Esophagus squamous epithelium (tissue), 4 donors: ENCODE results near the gene MCHR1.

Experiments
- POLR2A ChIP-seq, 4 donors: fragments of 450-650 bp; IDR thresholded peaks; one replicate each; pipeline ENCODE4 v1.6.1; 2017; ENCODE audit warnings: antibody characterized with exemption in 4 of 4, mild to moderate bottlenecking in 4 of 4, moderate library complexity in 3 of 4
- TF ChIP-seq, protein P1 (sequence below), 6 experiments: fragments of 450-650 bp in 4 of 6; fragments of 200-600 bp in 2 of 6; sonication (generic) in 2 of 6; IDR thresholded peaks; one replicate each; pipeline ENCODE4 v1.5.1; 2016 to 2019; ENCODE audit warnings: antibody characterized with exemption in 6 of 6, mild to moderate bottlenecking in 4 of 6, moderate library complexity in 4 of 6

DNA sequence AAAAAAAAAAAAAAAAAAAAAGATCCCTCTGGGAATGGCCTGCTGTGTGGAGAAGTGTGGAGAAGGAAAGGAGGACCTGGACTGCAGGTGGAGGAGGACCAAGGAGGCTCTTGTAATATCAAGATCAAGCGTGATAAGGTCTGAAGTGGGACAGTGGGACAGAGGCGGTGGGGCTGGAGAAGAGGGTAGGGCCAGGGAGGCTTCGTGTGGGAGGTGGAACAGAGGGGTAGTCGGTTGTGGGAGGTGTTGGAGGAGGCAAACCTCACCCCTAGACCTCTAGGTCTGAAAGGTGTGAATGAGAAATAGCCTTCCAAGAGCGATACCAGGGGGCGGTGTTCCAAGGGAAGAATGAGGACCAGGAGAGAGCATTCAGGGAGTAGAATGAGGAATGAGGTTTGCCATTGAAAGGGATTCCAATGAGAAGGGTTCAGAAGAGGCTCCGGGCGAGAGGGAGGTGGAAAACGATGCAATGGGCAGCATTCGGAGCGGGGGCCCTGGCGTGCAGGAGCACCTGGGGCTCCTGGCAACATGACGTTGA lies 44.2 kb downstream of the MCHR1 start:
- TF ChIP-seq, protein P1, sequence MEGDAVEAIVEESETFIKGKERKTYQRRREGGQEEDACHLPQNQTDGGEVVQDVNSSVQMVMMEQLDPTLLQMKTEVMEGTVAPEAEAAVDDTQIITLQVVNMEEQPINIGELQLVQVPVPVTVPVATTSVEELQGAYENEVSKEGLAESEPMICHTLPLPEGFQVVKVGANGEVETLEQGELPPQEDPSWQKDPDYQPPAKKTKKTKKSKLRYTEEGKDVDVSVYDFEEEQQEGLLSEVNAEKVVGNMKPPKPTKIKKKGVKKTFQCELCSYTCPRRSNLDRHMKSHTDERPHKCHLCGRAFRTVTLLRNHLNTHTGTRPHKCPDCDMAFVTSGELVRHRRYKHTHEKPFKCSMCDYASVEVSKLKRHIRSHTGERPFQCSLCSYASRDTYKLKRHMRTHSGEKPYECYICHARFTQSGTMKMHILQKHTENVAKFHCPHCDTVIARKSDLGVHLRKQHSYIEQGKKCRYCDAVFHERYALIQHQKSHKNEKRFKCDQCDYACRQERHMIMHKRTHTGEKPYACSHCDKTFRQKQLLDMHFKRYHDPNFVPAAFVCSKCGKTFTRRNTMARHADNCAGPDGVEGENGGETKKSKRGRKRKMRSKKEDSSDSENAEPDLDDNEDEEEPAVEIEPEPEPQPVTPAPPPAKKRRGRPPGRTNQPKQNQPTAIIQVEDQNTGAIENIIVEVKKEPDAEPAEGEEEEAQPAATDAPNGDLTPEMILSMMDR (IDR thresholded peaks at IDR 0.05): no peak
- no peak for TF ChIP-seq POLR2A (IDR thresholded peaks at IDR 0.05)
